AG10803 (cell line): Measurements from ENCODE around the gene DSP.

Experiments used
- DNase-seq: peaks from one replicate; pipeline ENCODE4 v3.0.0; 2010; ENCODE audit warnings: low read depth
- H3K4me3 ChIP-seq: 2 replicates; pipeline ENCODE4 v1.5.1; 2011; ENCODE audit warnings: mild to moderate bottlenecking, low read length, control low read depth
- TF ChIP-seq, protein P1 (sequence below): conservative IDR thresholded peaks from 2 replicates; pipeline ENCODE4 v1.5.1; 2011; ENCODE audit warnings: mild to moderate bottlenecking, low read length, control low read depth, inconsistent platforms

The DSP gene

DNA sequence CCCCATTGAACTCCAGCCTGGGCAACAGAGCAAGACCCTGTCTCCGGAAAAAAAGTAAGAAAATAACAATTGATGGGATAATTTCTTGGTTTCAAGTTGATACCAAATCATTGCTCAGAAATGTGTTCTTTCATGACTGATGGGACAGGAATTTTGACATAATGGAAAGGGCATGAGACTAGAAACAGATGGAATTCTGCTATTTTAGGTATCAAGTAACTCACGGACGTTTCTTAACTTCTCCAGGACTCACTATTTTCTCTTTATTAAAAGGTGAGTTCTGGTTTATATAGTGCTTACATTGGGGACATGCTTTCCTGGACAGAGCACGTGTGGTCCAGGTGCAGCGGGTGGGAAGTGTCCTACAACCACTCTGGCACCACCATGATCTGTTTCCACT, 6.0 kb upstream of the DSP start:
- TF ChIP-seq, protein P1, sequence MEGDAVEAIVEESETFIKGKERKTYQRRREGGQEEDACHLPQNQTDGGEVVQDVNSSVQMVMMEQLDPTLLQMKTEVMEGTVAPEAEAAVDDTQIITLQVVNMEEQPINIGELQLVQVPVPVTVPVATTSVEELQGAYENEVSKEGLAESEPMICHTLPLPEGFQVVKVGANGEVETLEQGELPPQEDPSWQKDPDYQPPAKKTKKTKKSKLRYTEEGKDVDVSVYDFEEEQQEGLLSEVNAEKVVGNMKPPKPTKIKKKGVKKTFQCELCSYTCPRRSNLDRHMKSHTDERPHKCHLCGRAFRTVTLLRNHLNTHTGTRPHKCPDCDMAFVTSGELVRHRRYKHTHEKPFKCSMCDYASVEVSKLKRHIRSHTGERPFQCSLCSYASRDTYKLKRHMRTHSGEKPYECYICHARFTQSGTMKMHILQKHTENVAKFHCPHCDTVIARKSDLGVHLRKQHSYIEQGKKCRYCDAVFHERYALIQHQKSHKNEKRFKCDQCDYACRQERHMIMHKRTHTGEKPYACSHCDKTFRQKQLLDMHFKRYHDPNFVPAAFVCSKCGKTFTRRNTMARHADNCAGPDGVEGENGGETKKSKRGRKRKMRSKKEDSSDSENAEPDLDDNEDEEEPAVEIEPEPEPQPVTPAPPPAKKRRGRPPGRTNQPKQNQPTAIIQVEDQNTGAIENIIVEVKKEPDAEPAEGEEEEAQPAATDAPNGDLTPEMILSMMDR, result no peak
- H3K4me3 ChIP-seq, result no peak overlapping the region
- DNase-seq, result peak; percentile 76

DNA sequence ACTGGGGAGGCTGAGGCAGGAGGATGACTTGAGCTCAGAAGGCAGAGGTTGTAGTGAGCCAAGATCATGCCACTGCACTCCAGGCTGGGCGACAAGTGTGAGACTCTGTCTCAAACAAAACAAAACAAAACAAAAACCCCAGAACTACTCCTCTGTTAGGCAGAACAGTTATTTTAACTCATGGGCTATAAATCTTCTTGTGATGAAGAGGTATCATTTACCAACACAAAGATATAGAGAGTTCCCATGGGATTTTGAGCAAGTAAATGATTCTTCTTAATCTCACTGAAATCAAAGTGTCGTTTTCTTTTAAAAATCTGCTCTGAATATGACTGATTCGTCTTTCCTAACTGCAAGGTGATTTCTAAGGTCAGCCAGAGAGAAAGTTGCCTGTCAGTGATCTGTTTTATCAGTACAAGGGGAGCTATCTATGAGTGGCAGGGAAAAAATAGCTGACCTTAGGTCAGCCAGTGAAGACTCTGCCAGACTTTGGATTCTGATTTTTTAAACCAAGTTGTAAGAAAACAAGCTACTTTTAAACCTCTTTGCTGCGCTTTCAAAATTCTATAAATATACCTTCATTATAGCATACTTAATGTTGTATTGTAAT, 3.8 kb upstream of the DSP start:
- TF ChIP-seq, protein P1, result no peak
- H3K4me3 ChIP-seq, result no peak overlapping the region
- DNase-seq, result no peak

- TF ChIP-seq, protein P1, result no peak
- no peak for DNase-seq
- no peak overlapping the region for H3K4me3 ChIP-seq
Measured at GRCh38 chr6:7538484-7538883, 3.0 kb upstream of the DSP start.

- TF ChIP-seq, protein P1, result no peak
- peak overlapping the region; percentile 77 for H3K4me3 ChIP-seq
- DNase-seq, result peak; percentile 55
Measured at GRCh38 chr6:7540595-7540994, 876 bp upstream of the DSP start.

- peak overlapping the region; percentile 77 for H3K4me3 ChIP-seq
- TF ChIP-seq, protein P1, result no peak
- DNase-seq, result no peak
Measured at GRCh38 chr6:7542065-7542873, 798 bp downstream of the DSP start.

DNA sequence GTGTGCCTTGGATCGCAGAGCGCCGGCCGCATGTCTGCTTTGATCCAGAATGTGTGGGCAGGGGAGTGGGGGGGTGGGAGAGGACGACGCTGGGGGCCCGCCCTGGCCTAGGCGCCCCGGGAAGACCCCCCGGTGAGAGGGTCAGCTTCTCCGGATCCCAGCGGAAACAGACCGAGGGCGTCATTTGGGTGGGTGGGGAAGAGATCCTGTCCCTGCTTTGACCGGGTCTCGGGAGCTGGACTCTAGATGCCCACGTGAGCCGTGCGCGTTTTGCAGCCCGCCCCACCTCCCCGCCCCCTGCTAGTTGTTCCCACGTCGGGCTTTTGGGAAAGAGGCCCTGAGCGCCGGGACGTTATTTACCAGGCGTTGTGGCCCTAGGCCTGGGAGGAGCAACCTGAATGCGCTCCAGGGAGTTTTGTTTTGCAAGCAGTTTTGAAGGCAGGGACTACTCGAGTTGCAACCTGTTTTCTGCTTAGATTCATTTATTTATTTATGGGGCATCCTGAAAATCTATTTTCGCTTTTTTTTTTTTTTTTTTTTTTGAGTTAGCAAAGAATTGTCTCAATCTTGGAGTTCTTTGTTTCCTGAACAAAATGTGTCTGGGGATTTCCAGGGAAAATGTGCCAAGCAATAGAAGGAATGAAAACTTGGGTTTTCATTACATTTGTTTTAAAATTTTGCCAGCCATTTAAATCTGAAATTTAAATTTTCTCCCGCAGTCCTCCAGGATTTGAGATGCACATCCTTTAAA, 1.6 kb downstream of the DSP start:
- DNase-seq, result peak; percentile 78
- TF ChIP-seq, protein P1, result no peak
- H3K4me3 ChIP-seq, result peak overlapping the region; percentile 77
